GM19455 (cell line): ENCODE measurements around the gene MYADM.

Source experiments
- ATAC-seq: cut with Tn5 transposase; IDR thresholded peaks from one replicate; pipeline ENCODE4 v1.9.1; 2021; ENCODE audit not compliant: unreplicated experiment

Gene MYADM

GRCh38 chr19:53883231-53883661 lies 15.6 kb downstream of the MYADM start:
- no peak for ATAC-seq

- no peak for ATAC-seq
These were observed 16.1 kb downstream of the MYADM start for GRCh38 chr19:53883741-53884140.

- ATAC-seq = no peak
These were observed 16.6 kb downstream of the MYADM start for GRCh38 chr19:53884256-53884655.

- ATAC-seq = no peak
These were observed 17.4 kb downstream of the MYADM start for GRCh38 chr19:53885036-53885435.

- ATAC-seq = no peak
These were observed 24.8 kb downstream of the MYADM start for GRCh38 chr19:53892301-53892980.

- no peak for ATAC-seq
These were observed 25.3 kb downstream of the MYADM start for GRCh38 chr19:53892981-53893325.

- no peak for ATAC-seq
These were observed 27.0 kb downstream of the MYADM start for GRCh38 chr19:53894707-53895106.

GRCh38 chr19:53896682-53897081 lies 29.0 kb downstream of the MYADM start:
- no peak for ATAC-seq

- no peak for ATAC-seq
These were observed 29.8 kb downstream of the MYADM start for GRCh38 chr19:53897459-53897858.

GRCh38 chr19:53898166-53898565 lies 30.5 kb downstream of the MYADM start:
- no peak for ATAC-seq

- ATAC-seq = no peak
These were observed 31.1 kb downstream of the MYADM start for GRCh38 chr19:53898636-53899341.

- ATAC-seq = no peak
These were observed 32.6 kb downstream of the MYADM start for GRCh38 chr19:53900191-53900860.

- no peak for ATAC-seq
These were observed 35.5 kb downstream of the MYADM start for GRCh38 chr19:53903055-53903680.

GRCh38 chr19:53904909-53905308 lies 37.2 kb downstream of the MYADM start:
- no peak for ATAC-seq

- no peak for ATAC-seq
These were observed 38.1 kb downstream of the MYADM start for GRCh38 chr19:53905787-53906186.

- ATAC-seq = no peak
These were observed 38.8 kb downstream of the MYADM start for GRCh38 chr19:53906211-53907192.

GRCh38 chr19:53907193-53907581 lies 39.5 kb downstream of the MYADM start:
- no peak for ATAC-seq

- no peak for ATAC-seq
These were observed 40.0 kb downstream of the MYADM start for GRCh38 chr19:53907690-53908089.

- no peak for ATAC-seq
These were observed 40.6 kb downstream of the MYADM start for GRCh38 chr19:53908106-53908934.

GRCh38 chr19:53908935-53909415 lies 41.3 kb downstream of the MYADM start, which contains the start of gene CACNG7:
TSS of gene CACNG7 (plus strand) at chr19:53909278. CDS start at chr19:53912832, 3,554 bp downstream.
- ATAC-seq = no peak
